Heart left ventricle (tissue), 13 donors: Measurements from ENCODE around the gene EOLA1.

Experiments used
- POLR2A ChIP-seq, 2 donors: fragments of 450-650 bp; IDR thresholded peaks; one replicate each; pipeline ENCODE4 v1.6.1; 2017; ENCODE audit warnings: antibody characterized with exemption in 2 of 2, mild to moderate bottlenecking in 2 of 2, moderate library complexity in 2 of 2
- TF ChIP-seq, protein P1 (sequence below), 12 donors: fragments of 200-600 bp; sonication (generic) in 4 of 12; IDR thresholded peaks; one replicate each; pipeline versions ENCODE4 v1.5.0 to v1.8.0; 2018 to 2022; ENCODE audit warnings: antibody characterized with exemption in 12 of 12, mild to moderate bottlenecking in 5 of 12
- donor health status: ischemic (EF 13 %, LVEDD 7.1; RV severe dilation, severe dysfunction).
- donor health status: DM: no; HTN: yes; CAD: no.
- donor health status: DM: no; HTN: no; CAD: no.
- donor health status: ischemic (EF 25% LVEDD 6.9; RV normal size, moderate dysfunction).
- donor health status: ischemic (EF 25% LVEDD 5.7; RV mildly dilated, moderate dysfunction).
- donor health status: ischemic (EF 35%, LVEDD 5.7; RV mildly dilated, moderate dysfunction).
- donor health status: nonischemic (EF 11% LVEDD 7.7; RV severe dilation, severe dysfunction).
- donor health status: DM: yes; HTN: yes; CAD: no.
- donor health status: PGD.
- donor health status: ischemic (EF 29% LVEDD 5.4; RV normal size, mild dysfunction).
- donor health status: nonischemic (EF 23%, LVEDD 6.1; RV moderate dilation, normal function).

DNA sequence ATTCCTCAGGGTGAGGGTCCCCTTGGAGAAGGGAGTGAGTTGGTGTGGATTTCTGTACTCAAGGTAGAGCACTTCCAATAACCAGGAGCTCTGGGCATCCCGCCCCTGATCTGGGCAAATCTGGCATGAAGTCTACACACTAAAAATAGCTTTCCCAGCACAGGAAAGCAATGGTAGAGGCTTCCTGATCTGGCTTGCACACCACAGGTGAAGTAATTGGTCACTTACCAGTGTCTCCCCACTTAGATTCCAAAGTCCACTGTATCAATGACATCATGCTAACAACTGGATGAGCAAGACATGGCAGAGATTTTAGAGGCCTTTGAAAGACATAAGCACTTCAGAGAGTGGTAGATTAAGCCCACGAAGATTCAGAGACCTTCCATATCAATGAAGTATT lies 17.9 kb upstream of the EOLA1 start:
- no peak for TF ChIP-seq POLR2A (IDR thresholded peaks at IDR 0.05)
- TF ChIP-seq, protein P1, sequence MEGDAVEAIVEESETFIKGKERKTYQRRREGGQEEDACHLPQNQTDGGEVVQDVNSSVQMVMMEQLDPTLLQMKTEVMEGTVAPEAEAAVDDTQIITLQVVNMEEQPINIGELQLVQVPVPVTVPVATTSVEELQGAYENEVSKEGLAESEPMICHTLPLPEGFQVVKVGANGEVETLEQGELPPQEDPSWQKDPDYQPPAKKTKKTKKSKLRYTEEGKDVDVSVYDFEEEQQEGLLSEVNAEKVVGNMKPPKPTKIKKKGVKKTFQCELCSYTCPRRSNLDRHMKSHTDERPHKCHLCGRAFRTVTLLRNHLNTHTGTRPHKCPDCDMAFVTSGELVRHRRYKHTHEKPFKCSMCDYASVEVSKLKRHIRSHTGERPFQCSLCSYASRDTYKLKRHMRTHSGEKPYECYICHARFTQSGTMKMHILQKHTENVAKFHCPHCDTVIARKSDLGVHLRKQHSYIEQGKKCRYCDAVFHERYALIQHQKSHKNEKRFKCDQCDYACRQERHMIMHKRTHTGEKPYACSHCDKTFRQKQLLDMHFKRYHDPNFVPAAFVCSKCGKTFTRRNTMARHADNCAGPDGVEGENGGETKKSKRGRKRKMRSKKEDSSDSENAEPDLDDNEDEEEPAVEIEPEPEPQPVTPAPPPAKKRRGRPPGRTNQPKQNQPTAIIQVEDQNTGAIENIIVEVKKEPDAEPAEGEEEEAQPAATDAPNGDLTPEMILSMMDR (IDR thresholded peaks at IDR 0.05), result no peak
